NCI-H69 (cell line): ENCODE results near the gene CCND3.

Experiments used
- DNase-seq: peaks from one replicate; lab custom pipeline; 2025; lab: John Stamatoyannopoulos, UW

CCND3 gene

DNA sequence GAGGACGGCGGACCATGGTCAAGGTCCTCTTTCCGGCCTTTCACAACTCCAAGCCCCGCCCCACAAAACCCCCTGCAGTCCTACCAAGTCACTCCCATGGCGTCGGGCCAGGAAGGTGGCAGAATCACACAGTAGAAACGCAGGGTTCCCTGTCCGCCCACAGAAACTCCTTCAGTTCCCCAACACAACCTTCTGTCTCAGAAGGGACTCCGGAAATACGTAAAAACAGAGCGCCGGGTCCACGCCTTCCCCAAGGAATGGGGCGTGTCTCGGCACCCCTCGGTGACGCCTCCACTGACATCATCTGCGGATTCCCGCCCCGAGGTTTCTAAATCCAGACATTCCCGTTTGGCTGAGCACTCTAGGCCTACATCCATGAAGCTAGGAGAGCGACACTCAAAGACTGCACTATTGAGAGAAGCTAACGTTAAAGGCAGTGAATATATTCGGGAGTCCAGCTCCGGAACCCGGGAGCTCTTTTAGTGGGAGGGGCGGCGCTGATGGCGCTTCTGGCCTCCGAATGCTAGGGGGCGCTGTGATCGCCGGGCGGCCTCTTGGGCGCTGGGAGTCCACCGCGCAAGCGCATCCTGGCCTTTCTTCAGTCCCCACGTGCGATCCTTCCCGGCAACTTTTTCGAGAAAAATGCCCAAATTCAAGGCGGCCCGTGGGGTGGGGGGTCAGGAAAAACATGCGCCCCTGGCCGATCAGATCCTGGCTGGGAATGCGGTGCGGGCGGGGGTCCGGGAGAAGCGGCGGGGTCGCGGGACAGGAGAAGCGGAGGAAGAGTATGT, 20.5 kb downstream of the CCND3 start, which contains the start of the genes BYSL and MED20:
BYSL (plus strand) TSS at position 579 of the 791 bp plus-strand sequence; CDS start at position 643, 64 bp downstream.
MED20 (minus strand) TSS at position 219 of the 791 bp plus-strand sequence; CDS start at position 98, 121 bp downstream.
- DNase-seq: peak; percentile 97

DNA sequence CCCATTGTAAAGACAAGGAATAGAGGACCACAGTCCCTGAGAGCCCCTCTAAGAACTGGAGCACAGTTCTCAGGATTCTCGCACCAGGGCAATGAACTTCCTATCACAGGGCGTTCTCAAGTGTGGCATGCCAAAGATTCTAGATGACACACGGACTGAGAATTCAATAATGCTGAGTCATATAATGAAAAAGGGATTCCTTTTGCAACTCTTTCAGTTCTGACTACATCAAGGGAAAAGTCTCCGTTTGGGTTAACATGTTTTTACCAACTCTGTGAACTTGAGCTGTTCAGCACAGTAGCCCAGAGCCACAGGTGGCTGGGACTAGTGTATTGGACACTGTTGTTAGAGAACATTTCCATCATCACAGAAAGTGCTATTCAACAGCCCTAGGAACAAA, 24.1 kb downstream of the CCND3 start:
- no peak for DNase-seq

DNA sequence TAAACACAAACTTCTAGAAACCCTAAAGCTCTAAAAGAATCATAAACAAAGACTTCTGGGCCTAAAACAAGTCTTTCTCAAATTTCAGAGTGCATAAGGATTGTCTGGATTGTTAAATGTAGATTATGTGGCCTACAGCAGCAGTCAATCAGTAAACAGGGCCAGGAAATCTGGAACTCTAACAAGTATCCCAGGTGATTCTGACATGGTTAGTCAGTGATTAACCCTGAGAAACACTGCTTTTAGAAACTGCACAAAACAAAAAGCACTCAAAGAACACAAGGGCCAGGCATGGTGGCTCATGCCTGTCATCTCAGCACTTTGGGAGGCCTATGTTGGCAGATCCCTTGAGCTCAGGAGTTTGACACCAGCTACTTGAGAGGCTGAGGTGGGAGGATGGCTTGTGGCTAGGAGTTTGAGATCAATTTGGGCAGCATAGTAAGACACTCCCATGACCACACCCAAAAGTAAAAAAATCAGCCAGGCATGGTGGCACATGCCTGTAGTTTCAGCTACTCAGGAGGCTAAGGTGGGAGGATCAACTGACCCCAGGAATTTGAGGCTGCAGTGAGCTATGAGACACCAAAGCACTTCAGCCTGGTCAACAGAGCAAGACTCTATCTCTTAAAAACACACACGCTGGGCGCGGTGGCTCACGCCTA, 26.6 kb downstream of the CCND3 start:
- DNase-seq: no peak

DNA sequence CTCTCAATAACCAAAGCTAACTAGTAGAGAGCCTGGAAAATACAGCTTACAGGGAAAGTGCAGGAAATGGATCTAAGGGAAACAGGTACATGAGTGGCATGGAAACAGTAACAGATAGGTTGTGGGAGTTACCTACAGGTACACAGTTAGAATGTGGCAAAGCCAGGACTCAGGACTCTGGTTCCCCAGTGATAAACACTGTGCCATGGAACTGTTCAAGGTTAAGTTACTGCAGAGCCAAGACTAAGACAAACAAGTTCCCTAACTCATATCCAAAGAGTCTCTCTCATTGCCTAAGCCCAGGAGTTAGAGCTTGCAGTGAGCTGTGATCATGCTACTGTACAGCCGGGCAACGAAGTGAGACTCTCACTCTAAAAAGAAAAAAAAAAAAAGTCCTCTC, 27.3 kb downstream of the CCND3 start:
- DNase-seq: no peak

DNA sequence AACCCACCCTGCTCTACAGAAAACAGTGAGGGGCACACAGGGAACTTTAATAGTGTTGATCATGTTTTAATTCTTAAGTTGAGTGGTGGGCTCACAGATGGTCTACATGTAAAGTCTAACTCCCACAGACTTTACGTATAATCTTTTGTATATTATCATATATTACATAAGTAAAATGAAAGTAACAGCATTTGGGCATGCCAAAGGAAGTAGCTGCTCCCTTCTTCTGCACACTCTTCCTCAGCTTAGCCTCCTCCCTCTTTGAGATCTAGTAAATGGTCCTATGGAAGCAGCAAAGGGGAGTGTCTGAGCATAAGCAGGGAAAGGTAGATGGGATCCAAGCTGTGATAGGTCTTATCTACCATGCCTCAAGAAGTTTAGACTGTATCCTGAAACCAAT, 31.9 kb downstream of the CCND3 start:
- no peak for DNase-seq

DNA sequence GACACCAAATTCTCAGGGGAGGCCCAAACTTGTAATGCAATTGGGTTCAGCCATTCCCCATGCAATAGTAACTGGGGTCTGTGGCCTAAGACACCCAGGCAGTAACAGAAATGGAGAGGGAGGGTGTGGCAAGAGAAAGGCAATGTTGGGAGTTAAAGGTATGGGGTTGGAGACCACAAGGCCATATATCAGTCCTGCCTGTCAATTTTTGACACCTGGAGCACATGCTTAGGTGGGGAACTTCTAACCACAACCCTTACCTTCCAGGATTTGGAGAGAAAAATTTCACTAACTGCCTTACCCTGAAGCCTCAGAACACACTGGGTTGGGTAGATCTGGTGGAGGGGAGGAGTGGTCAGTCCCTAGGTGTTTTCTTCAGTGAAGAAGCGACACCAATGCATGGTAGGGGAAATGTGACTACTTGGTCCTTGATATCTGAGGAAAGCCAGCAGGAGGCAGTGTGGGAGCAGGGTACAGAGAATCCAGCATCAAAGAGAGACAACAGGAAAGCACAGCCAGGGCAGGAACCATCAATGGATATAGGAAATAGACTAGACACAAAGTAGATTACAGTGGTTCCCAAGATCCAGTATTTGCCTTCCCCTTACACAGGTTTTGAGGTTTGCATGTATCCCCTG, 39.6 kb downstream of the CCND3 start:
- DNase-seq: peak; percentile 17

DNA sequence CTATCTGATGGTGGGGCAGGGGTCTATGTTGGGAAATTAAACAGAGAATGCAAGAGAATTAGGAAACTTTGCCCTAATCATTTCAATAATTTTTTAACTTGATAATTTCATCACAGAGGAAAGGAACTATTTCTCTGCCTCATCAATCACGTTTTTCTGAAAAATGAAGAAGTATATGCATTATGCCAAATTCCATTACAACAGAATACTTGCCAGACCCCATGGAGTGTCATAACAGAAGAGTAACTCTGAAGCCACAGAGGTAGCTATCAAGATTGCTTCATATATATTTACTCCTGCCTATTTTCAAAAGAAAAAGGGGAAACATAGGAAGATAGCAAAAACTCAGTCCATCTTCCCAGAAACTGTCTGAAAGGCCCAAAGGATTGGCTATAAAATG, 40.7 kb downstream of the CCND3 start:
- DNase-seq: no peak

DNA sequence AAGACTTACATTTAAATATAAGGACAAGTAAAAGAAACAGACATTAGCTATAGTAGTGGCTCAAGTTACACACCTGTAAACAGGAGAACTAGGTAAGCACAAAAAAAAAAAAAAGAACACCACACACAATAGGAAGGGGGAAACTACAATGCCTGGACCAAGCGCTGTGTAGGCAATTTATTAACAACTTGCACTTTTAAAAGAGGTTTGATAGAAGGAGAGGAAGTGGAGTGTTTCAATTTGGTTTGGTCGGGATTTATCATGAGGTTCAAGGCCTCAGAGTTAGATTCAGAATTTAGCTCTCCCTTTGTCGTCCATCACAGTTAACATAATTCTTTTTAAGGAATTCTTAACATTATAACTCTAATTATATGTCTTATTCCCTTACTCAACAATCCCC, 45.3 kb downstream of the CCND3 start:
- DNase-seq: no peak

DNA sequence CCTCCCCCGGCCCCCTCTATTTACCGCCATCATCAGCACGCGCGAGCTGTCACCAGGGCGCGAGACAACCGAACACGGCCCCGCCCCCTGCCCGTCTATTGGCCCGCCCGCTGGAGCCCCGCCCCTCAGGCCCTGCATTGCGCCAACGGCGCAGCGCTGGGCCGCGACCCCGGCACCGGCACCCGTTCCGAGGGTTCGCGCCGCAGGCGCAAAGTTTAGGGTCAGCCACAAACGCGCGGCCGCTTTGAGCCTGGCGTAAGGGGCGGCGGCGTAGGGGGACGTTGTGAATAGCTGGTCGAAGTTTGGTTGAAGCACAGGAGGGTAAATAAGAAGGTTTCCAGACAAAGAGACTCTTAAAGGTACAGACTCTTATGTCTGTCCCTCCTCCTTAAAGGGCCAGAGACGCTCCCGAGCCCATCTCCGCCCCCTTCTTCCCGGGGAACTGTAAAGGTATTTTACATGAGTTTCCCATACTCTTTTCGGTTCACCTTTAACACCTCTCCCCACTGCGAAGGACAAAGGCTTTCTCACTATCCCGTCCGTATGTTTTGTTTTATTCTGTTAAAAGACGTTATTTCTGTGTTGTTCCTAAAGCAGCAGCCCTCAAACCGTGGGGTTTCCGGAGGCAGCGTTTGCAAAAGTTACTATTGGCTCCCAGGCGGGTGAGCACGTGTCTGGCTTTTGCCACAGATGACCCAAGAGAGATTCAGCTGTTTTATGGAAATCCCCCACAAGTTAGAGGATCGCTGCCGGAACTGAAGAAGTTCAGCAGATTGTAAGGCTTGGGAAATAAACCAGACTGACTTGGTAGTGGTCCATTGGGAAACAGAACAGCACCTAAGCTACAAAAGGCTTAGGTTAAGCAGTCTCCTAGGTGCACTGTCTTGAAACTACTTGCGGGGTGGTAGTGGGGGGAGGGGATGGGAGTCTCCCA, 46.0 kb downstream of the CCND3 start, which contains the start of gene USP49:
USP49 (minus strand) TSS at position 76 of the 934 bp plus-strand sequence. CDS start 88,392 bp downstream, outside the sequence.
- peak; percentile 98 for DNase-seq

DNA sequence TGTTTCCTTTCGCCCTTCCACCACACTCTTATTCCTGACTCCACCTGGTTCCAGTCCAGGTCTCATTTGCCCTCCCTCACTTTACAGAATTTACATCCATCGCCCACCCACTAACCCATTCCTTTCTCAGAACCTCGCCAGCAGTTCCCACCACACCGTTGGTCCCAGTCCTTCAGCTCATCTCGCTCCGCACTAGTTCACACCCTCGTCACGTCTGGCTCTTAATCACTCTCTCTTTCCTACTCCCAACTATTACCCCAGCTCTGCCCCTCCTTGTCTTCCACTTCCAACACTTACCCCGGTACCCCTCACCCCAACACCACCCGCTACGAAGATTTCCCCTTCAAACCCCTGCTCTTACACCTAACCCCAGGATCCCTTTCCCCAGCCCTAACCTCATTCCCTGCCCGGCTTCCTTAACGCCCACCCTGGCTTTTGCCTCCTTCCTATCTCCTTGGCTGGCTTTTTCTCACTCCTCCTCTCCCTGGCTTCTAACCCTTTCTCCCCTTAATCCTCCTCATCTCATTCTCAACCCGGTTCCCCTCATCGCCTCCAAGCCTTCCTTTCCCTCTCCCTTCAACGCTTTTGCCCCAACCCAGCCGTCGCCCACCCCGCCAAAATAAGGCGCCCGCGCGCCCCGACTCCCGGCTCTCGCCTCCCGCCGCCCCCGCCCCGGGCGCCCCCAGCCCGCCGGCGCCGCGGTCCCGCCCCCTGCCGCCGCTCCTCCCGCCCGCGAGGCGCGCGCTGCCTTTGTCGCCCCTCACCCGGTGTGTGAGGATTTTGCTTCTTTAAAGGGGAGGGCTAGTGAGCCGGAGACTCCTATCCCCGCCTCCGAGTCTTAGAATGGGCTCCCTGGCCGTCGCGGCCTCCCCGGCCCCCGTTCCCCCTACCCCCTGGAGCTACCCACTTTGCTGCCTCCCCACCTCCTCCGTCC, 47.0 kb downstream of the CCND3 start:
- peak; percentile 76 for DNase-seq

DNA sequence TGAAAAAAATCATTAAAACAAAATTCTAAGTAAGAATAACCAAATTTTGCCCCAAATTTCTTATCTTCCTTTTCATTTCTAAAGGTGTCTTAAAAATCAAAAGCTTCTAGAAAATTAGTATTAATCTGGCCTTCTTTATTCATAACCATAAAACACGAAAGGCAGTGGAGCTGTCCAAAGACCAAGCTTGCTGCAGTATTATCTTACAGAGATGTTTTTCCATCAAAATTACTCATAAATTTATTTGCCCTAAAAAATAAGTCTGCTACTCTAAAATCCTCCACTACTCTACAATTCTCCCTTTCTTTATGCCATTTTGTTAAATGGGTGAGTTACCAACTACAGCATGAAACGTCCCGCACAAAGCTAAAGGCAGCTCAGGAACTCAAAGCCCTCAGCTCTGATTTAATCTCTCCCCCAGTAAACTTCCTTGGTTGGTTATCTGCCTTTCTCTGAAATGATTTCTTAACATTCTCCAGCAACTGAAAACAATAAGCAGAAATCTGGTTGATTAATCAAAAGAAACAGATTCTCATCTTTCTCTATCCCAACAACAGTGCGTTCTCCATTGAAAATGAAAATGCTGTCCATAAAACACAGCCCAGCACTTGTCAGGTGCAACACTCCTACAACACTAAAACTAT, 48.6 kb downstream of the CCND3 start:
- DNase-seq: peak; percentile 33

DNA sequence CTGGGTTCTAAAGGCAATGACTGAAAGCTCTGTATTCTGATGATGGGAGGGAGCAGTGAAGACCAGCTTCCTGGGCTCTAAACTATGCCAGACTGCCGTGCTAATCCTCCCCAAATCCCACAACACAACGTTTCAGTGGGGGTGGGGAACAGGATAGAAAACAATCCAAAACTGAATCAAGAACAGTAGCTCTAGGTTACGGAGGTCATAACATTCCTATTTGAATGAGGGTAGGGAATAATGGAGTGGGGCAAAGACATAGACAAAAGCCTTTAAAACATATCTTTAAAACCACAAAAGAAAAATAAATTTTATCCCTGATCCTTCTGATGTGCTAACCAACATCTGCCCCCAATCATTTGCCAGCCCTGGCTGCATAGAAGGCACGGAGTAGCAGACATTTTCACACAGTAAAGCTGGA, 54.3 kb downstream of the CCND3 start:
- no peak for DNase-seq

DNA sequence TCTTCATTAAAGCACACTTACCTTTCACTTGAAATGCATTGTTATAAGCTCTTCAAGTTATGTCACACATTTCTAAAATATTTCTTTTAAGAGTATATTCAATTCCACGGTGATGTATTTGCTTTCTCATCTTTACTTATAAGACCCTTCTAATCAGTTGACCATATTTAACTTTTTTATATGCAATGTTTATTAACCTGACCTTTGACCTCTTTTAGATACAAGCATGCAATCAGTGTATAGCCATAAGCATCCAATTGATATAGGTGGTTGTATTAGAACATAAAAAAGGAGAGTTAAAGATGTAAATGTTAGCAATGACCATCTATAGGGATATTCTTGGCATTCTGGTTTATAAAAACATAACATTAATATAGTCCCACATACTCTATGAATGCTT, 55.7 kb downstream of the CCND3 start:
- DNase-seq: no peak

DNA sequence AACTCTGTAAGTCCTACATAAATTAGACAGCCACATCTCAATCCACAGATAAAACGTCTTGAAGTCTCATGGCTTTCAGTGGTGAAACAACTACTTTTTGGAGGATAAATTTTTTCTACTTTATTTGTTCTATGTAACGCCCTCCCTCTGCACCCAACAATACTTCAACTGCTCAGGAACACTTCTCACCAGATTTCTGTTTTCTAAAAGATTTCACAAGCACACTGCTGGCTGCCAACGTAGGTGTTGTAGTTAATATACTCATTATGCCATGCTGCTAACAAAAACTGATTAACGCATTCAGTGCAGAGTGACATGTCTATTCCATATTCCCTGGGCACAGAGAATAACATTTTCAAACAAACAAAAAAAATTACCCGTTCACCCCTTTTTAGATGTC, 56.7 kb downstream of the CCND3 start:
- DNase-seq: no peak
